Muscle of leg (tissue), 11 donors: ENCODE results near the gene HEPACAM2. TPM values are rescaled to one million over a fixed set of nuclear protein-coding genes. Genes with fewer than 3 reads are reported as not detected.

Source experiments
- DNase-seq: peaks from one replicate; pipeline ENCODE4 v3.0.0; 2013
- H3K27ac ChIP-seq: one replicate; pipeline ENCODE4 v1.5.1; 2013; ENCODE audit warnings: mild to moderate bottlenecking, low read length, control low read depth
- H3K27me3 ChIP-seq: one replicate; pipeline ENCODE4 v1.6.1; 2013; ENCODE audit warnings: low read length; ENCODE audit not compliant: control insufficient read depth, insufficient read depth
- H3K36me3 ChIP-seq: one replicate; pipeline ENCODE4 v1.6.1; 2013; ENCODE audit warnings: low read length; ENCODE audit not compliant: control insufficient read depth, insufficient read depth
- H3K4me1 ChIP-seq: one replicate; pipeline ENCODE4 v1.6.1; 2013; ENCODE audit warnings: low read length; ENCODE audit not compliant: control insufficient read depth, insufficient read depth
- H3K4me3 ChIP-seq: one replicate; pipeline ENCODE4 v1.5.1; 2013; ENCODE audit warnings: low read length, control low read depth
- H3K9me3 ChIP-seq: replicated peaks from 2 replicates; pipeline ENCODE4 v1.6.1; 2013; ENCODE audit warnings: low read depth, low read length; ENCODE audit not compliant: control insufficient read depth
- WGBS: methylation state at CpG from one replicate; pipeline ENCODE4 v1.1.5; 2013; ENCODE audit warnings: missing lambda C conversion rate; ENCODE audit not compliant: insufficient coverage; 5-methylcytosine and 5-hydroxymethylcytosine counted together
- polyA plus RNA-seq, 8 donors: library from polyadenylated mRNA; unstranded; fragments of 120-200 nt; gene quantifications; one replicate each; pipeline versions ENCODE4 v1.2.1 to v1.2.3, GENCODE V29; 2013; ENCODE audit warnings: inconsistent platforms in 1 of 8, low replicate concordance in 1 of 8; ENCODE audit not compliant: insufficient read length in 8 of 8, insufficient read depth in 1 of 8
- total RNA-seq: library from RNA; stranded (reverse); fragments of 120-200 nt; gene quantifications from one replicate; pipeline ENCODE4 v1.2.4, GENCODE V29; 2013

HEPACAM2 gene
- total and polyA plus RNA-seq, 9 donors: 0.04 to 2.4 (median 0.09) TPM; not detected in 4

GRCh38 chr7:93175219-93175618, 51.0 kb downstream of the HEPACAM2 start:
- no peak for DNase-seq
- H3K9me3 ChIP-seq: peaks cover 15% of the 10 kb centered on the region
- no peak overlapping the region for H3K27ac ChIP-seq
- WGBS: 94% methylated on average over 2 of the region's 2 CpGs
- H3K4me3 ChIP-seq: no peak overlapping the region
- H3K4me1 ChIP-seq: no peaks in the 10 kb centered on the region
- no peaks in the 10 kb centered on the region for H3K36me3 ChIP-seq
- no peaks in the 10 kb centered on the region for H3K27me3 ChIP-seq

GRCh38 chr7:93172683-93173082, 53.6 kb downstream of the HEPACAM2 start:
- H3K4me3 ChIP-seq: no peak overlapping the region
- no peaks in the 10 kb centered on the region for H3K4me1 ChIP-seq
- H3K27me3 ChIP-seq: no peaks in the 10 kb centered on the region
- H3K36me3 ChIP-seq: no peaks in the 10 kb centered on the region
- H3K27ac ChIP-seq: no peak overlapping the region
- WGBS: no CpG with 5 or more reads among the region's 2 CpGs
- H3K9me3 ChIP-seq: peaks cover 17% of the 10 kb centered on the region
- DNase-seq: no peak

DNA sequence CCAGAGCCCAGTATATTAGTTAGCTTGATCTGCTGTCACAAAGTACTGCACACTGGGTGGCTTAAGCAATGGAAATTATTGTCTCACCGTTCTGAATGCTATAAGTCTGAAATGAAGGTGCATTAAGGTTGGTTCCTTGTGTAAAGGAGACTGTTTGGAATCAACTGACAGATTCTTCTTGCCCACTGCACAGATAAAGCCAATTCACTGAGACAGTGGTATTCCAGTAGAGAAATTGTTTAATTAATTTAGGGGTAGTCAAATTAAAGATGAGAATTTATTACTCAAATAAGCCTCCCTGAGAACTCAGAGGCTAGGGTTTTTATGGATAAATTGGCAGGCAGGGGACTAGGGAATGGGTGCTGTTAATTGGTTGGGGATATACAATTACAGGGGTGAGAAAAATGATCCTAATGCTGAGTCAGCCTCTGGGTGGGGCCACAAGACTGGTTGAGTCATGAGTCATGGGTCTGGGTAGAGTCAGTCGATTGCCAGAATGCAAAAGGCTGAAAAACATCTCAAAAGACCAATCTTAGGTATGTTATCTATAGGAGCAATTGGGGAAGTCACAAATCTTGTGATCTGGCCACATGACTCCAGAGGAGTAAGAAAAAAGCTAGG, 54.6 kb downstream of the HEPACAM2 start:
- no peaks in the 10 kb centered on the region for H3K36me3 ChIP-seq
- DNase-seq: no peak
- 83% methylated on average over 1 of the region's 2 CpGs for WGBS
- H3K4me1 ChIP-seq: no peaks in the 10 kb centered on the region
- peaks cover 17% of the 10 kb centered on the region for H3K9me3 ChIP-seq
- H3K27me3 ChIP-seq: no peaks in the 10 kb centered on the region
- H3K4me3 ChIP-seq: no peak overlapping the region
- no peak overlapping the region for H3K27ac ChIP-seq

GRCh38 chr7:93165447-93165846, 60.8 kb downstream of the HEPACAM2 start:
- DNase-seq: no peak
- Histone ChIP-seq H3K4me3 (no peak overlapping the region), H3K36me3 (no peaks in the 10 kb centered on the region), H3K27me3 (peaks cover 3% of the 10 kb centered on the region), H3K27ac (no peak overlapping the region), H3K9me3 (peaks cover 4% of the 10 kb centered on the region), H3K4me1 (no peaks in the 10 kb centered on the region)
- WGBS: no CpG with 5 or more reads among the region's 1 CpG

- no peaks in the 10 kb centered on the region for H3K36me3 ChIP-seq
- no CpG with 5 or more reads among the region's 2 CpGs for WGBS
- no peak overlapping the region for H3K27ac ChIP-seq
- H3K27me3 ChIP-seq: peaks cover 3% of the 10 kb centered on the region
- no peak for DNase-seq
- H3K4me3 ChIP-seq: no peak overlapping the region
- no peaks in the 10 kb centered on the region for H3K4me1 ChIP-seq
- no peaks in the 10 kb centered on the region for H3K9me3 ChIP-seq
These were observed 61.5 kb downstream of the HEPACAM2 start for GRCh38 chr7:93164766-93165165.

DNA sequence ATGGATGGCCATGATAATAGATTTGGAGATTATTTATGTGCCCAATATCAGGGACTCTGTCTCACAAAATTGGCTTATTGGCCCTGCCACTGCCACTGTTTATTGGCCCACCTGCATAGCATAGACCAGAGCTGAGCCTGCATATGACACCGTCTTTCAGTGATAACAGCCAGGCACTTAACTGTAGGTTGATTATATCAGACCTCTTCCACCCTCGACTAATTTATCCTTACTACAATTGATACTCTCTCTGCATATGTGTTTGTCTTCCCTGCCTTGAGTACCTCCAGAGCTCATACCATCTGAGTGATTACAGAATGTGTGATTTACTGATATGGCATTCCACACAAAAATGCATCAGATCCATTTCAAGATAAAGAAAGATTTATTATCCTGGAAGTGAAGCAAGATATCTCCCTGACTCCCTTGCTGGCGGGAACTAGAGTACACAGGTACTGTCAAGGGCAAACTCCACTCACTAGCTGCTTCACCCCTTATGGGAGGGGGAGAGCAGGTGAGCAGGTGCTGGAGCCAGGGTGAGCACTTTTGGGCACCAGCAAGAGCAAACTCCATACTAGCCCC, 65.0 kb downstream of the HEPACAM2 start:
- 100% methylated on average over 1 of the region's 3 CpGs for WGBS
- Histone ChIP-seq H3K4me3 (no peak overlapping the region), H3K27me3 (peaks cover 3% of the 10 kb centered on the region), H3K36me3 (no peaks in the 10 kb centered on the region), H3K9me3 (no peaks in the 10 kb centered on the region), H3K27ac (no peak overlapping the region), H3K4me1 (no peaks in the 10 kb centered on the region)
- no peak for DNase-seq

DNA sequence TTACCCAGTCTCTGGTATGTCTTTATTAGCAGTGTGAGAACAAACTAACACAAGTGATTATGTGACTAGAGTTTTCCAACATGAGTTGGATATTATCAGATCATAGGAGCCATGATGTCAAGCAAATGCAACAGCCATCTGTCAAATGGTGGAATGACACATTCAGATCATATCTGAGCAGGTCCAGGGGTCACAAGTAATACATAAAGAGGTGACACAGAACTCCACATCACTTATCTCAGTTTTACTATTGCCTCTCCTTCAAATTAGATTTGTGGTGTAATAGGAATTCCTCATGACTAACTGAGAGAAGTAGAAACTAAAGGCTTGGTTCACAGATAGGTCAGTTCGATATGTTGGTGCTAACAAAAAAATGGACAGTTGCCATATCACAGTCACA, 65.9 kb downstream of the HEPACAM2 start:
- Histone ChIP-seq H3K36me3 (no peaks in the 10 kb centered on the region), H3K4me3 (no peak overlapping the region), H3K9me3 (no peaks in the 10 kb centered on the region), H3K27ac (no peak overlapping the region), H3K27me3 (peaks cover 3% of the 10 kb centered on the region), H3K4me1 (no peaks in the 10 kb centered on the region)
- no peak for DNase-seq
- WGBS: no CpG with 5 or more reads among the region's 1 CpG

DNA sequence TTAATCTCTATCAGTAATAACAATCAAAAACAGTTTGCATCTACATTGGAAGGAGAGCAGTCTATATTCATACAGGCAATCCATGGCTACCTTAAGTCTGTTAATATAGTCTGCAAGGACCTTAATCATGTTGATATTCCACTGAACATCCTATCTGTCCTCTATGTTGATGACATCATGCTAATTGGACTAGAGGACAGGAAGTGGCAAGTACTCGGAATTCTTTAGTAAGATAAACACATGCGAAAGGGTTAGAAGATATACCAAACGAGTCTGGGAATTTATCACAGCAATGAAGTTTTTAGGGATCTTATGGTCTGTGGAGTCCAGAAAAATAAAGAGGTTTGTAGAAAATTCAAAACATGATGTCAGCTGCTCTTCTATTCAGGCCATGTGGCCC, 66.8 kb downstream of the HEPACAM2 start:
- H3K27ac ChIP-seq: no peak overlapping the region
- no peak overlapping the region for H3K4me3 ChIP-seq
- peaks cover 3% of the 10 kb centered on the region for H3K27me3 ChIP-seq
- no peaks in the 10 kb centered on the region for H3K4me1 ChIP-seq
- no peak for DNase-seq
- WGBS: 86% methylated on average over 3 of the region's 3 CpGs
- H3K9me3 ChIP-seq: no peaks in the 10 kb centered on the region
- no peaks in the 10 kb centered on the region for H3K36me3 ChIP-seq

GRCh38 chr7:93156884-93157283, 69.4 kb downstream of the HEPACAM2 start:
- no CpG with 5 or more reads among the region's 1 CpG for WGBS

GRCh38 chr7:93150200-93150835, 76.0 kb downstream of the HEPACAM2 start:
- Histone ChIP-seq H3K27me3 (no peaks in the 10 kb centered on the region), H3K36me3 (no peaks in the 10 kb centered on the region), H3K4me3 (no peak overlapping the region), H3K27ac (no peak overlapping the region), H3K9me3 (no peaks in the 10 kb centered on the region), H3K4me1 (peaks cover 6% of the 10 kb centered on the region)
- 71% methylated on average over 1 of the region's 1 CpG for WGBS
- no peak for DNase-seq

More at GRCh38 chr7:93156884-93157283, 69.4 kb downstream of the HEPACAM2 start:
- Histone ChIP-seq H3K4me3 (no peak overlapping the region), H3K27ac (no peak overlapping the region), H3K9me3 (no peaks in the 10 kb centered on the region), H3K27me3 (no peaks in the 10 kb centered on the region), H3K4me1 (no peaks in the 10 kb centered on the region), H3K36me3 (no peaks in the 10 kb centered on the region)
- DNase-seq: no peak
